ENCODE data around the gene ZDHHC14. TPM values are rescaled to one million over a fixed set of nuclear protein-coding genes. Genes with fewer than 3 reads are reported as not detected.
"Not testable (repeated sequence)": the region's sequence is repeated elsewhere in the genome, so short reads cannot be mapped to it uniquely, and the experiment has no call there.

The ZDHHC14 gene
- total and polyA plus RNA-seq, 4 donors = 12.3 to 46.8 (median 28.1) TPM

DNA sequence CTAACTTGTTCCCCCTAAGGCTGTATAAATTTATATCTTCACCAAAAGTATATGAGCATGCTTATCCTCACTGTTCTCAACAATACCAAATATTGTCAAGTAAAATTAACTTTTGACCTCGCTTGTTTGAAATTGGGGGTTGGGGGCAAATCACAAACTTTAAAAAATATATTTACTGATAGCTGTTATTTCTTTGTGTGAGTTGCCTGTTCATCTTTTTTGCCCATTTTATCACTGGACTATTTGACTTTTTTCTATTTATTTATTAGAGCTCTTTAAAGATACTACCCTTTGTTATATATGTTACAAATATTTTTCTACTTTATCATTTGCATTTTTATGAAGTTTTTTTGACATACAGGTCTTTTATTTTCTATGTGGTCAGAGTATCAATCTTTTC lies 187.7 kb downstream of the ZDHHC14 start:
- Histone ChIP-seq H3K36me3 (ENCODE audit: control insufficient read depth, insufficient read depth, low read length) (no peaks in the 10 kb centered on the region), H3K9me3 (ENCODE audit: control insufficient read depth, insufficient read depth, low read length) (no peaks in the 10 kb centered on the region), H3K27me3 (ENCODE audit: control insufficient read depth, insufficient read depth, low read length) (no peaks in the 10 kb centered on the region), H3K4me3 (ENCODE audit: low read depth, low read length) (no peak overlapping the region), H3K4me1 (ENCODE audit: control insufficient read depth, insufficient read depth, low read length) (peaks cover 20% of the 10 kb centered on the region), H3K27ac (ENCODE audit: low read depth, low read length) (no peak overlapping the region)
- no peak for DNase-seq (ENCODE audit: low read depth in 4 of 6, low spot score in 6 of 6)
- WGBS (ENCODE audit: insufficient coverage) = no CpG with 5 or more reads among the region's 1 CpG

DNA sequence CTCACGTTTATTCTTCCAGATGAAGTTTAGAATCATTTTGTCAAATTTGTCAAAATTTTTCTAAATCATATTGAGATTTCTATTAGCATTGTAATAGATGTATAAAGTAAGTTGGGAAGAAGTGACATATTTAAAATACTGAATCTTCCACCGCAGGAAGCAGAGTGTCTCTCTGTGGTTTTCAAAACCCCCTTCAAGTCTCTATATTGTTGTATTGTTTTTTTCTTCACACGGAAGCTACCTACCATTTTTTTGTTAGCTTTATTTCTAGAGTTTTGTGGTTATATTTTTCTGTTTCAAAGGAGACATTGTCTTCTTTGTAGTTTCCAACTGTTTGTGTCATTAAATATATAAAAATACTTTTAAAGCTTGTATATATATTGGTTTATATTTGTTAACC lies 188.6 kb downstream of the ZDHHC14 start:
- WGBS (ENCODE audit: insufficient coverage) = no CpG with 5 or more reads among the region's 3 CpGs
- Histone ChIP-seq H3K4me3 (ENCODE audit: low read depth, low read length) (no peak overlapping the region), H3K27ac (ENCODE audit: low read depth, low read length) (no peak overlapping the region), H3K27me3 (ENCODE audit: control insufficient read depth, insufficient read depth, low read length) (no peaks in the 10 kb centered on the region), H3K4me1 (ENCODE audit: control insufficient read depth, insufficient read depth, low read length) (peaks cover 20% of the 10 kb centered on the region), H3K36me3 (ENCODE audit: control insufficient read depth, insufficient read depth, low read length) (no peaks in the 10 kb centered on the region), H3K9me3 (ENCODE audit: control insufficient read depth, insufficient read depth, low read length) (no peaks in the 10 kb centered on the region)
- no peak for DNase-seq (ENCODE audit: low read depth in 4 of 6, low spot score in 6 of 6)

DNA sequence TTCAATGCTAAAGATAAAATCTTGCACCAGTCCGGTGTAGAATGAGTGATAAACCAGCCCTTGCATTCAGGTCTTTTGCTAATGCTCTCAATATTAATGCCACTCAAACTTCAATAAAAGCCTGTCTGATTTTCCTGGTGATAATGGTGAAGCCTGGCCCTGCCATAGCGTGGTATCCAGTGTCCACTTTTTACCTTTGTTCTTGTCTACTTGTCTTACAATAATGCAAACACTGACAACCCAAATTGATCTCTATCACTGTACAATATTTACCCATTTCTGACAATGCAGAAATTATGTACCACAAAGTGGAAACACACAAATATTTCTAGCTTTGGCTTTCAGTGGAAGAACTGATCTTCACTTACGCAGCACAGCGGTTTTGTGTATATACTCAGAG lies 189.1 kb downstream of the ZDHHC14 start:
- Histone ChIP-seq H3K9me3 (ENCODE audit: control insufficient read depth, insufficient read depth, low read length) (no peaks in the 10 kb centered on the region), H3K27ac (ENCODE audit: low read depth, low read length) (no peak overlapping the region), H3K36me3 (ENCODE audit: control insufficient read depth, insufficient read depth, low read length) (no peaks in the 10 kb centered on the region), H3K4me1 (ENCODE audit: control insufficient read depth, insufficient read depth, low read length) (peaks cover 16% of the 10 kb centered on the region), H3K4me3 (ENCODE audit: low read depth, low read length) (no peak overlapping the region), H3K27me3 (ENCODE audit: control insufficient read depth, insufficient read depth, low read length) (no peaks in the 10 kb centered on the region)
- no peak for DNase-seq (ENCODE audit: low read depth in 4 of 6, low spot score in 6 of 6)
- WGBS (ENCODE audit: insufficient coverage) = 83% methylated on average over 1 of the region's 4 CpGs

GRCh38 chr6:157570752-157571151 lies 189.8 kb downstream of the ZDHHC14 start:
- Histone ChIP-seq H3K27me3 (ENCODE audit: control insufficient read depth, insufficient read depth, low read length) (no peaks in the 10 kb centered on the region), H3K36me3 (ENCODE audit: control insufficient read depth, insufficient read depth, low read length) (peaks cover under 1% of the 10 kb centered on the region), H3K9me3 (ENCODE audit: control insufficient read depth, insufficient read depth, low read length) (no peaks in the 10 kb centered on the region), H3K4me1 (ENCODE audit: control insufficient read depth, insufficient read depth, low read length) (peaks cover 13% of the 10 kb centered on the region), H3K4me3 (ENCODE audit: low read depth, low read length) (no peak overlapping the region), H3K27ac (ENCODE audit: low read depth, low read length) (no peak overlapping the region)
- no peak for DNase-seq (ENCODE audit: low read depth in 4 of 6, low spot score in 6 of 6)

- H3K9me3 ChIP-seq (ENCODE audit: control insufficient read depth, insufficient read depth, low read length) = no peaks in the 10 kb centered on the region
- DNase-seq (ENCODE audit: low read depth in 4 of 6, low spot score in 6 of 6) = no peak
- H3K4me1 ChIP-seq (ENCODE audit: control insufficient read depth, insufficient read depth, low read length) = peaks cover 10% of the 10 kb centered on the region
- no peak overlapping the region for H3K4me3 ChIP-seq (ENCODE audit: low read depth, low read length)
- H3K27me3 ChIP-seq (ENCODE audit: control insufficient read depth, insufficient read depth, low read length) = no peaks in the 10 kb centered on the region
- H3K36me3 ChIP-seq (ENCODE audit: control insufficient read depth, insufficient read depth, low read length) = peaks cover 3% of the 10 kb centered on the region
- WGBS (ENCODE audit: insufficient coverage) = 75% methylated on average over 2 of the region's 4 CpGs
- no peak overlapping the region for H3K27ac ChIP-seq (ENCODE audit: low read depth, low read length)
These were observed 190.3 kb downstream of the ZDHHC14 start for GRCh38 chr6:157571269-157571668.

DNA sequence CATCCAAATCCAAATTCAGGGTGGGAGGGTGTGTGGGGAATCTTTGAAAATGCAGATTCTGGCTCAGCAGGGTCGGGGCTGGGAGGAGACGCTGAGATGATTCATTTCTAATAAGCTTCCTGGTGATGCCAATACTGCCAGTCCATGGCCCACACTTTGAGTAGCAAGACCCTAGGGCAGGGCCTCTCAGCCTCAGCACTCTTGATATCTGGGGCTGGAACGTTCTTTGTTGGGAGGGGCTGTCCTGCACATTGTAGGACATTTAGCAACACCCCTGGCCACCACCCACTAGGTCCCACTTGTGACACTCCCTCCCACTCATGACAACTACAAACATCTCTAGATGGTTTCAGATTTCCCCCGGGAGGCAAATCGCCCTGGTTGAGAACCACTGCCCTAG lies 191.0 kb downstream of the ZDHHC14 start:
- H3K27me3 ChIP-seq (ENCODE audit: control insufficient read depth, insufficient read depth, low read length) = no peaks in the 10 kb centered on the region
- DNase-seq (ENCODE audit: low read depth in 4 of 6, low spot score in 6 of 6) = no peak
- no peak overlapping the region for H3K4me3 ChIP-seq (ENCODE audit: low read depth, low read length)
- peaks cover 3% of the 10 kb centered on the region for H3K4me1 ChIP-seq (ENCODE audit: control insufficient read depth, insufficient read depth, low read length)
- peaks cover 3% of the 10 kb centered on the region for H3K36me3 ChIP-seq (ENCODE audit: control insufficient read depth, insufficient read depth, low read length)
- H3K27ac ChIP-seq (ENCODE audit: low read depth, low read length) = no peak overlapping the region
- WGBS (ENCODE audit: insufficient coverage) = 100% methylated on average over 3 of the region's 5 CpGs
- H3K9me3 ChIP-seq (ENCODE audit: control insufficient read depth, insufficient read depth, low read length) = no peaks in the 10 kb centered on the region

- Histone ChIP-seq H3K27me3 (ENCODE audit: control insufficient read depth, insufficient read depth, low read length) (no peaks in the 10 kb centered on the region), H3K36me3 (ENCODE audit: control insufficient read depth, insufficient read depth, low read length) (peaks cover 3% of the 10 kb centered on the region), H3K4me1 (ENCODE audit: control insufficient read depth, insufficient read depth, low read length) (no peaks in the 10 kb centered on the region), H3K9me3 (ENCODE audit: control insufficient read depth, insufficient read depth, low read length) (peaks cover 4% of the 10 kb centered on the region), H3K27ac (ENCODE audit: low read depth, low read length) (no peak overlapping the region), H3K4me3 (ENCODE audit: low read depth, low read length) (no peak overlapping the region)
- no peak for DNase-seq (ENCODE audit: low read depth in 4 of 6, low spot score in 6 of 6)
- WGBS (ENCODE audit: insufficient coverage) = 92% methylated on average over 4 of the region's 5 CpGs
These were observed 193.9 kb downstream of the ZDHHC14 start for GRCh38 chr6:157574851-157575424.

DNA sequence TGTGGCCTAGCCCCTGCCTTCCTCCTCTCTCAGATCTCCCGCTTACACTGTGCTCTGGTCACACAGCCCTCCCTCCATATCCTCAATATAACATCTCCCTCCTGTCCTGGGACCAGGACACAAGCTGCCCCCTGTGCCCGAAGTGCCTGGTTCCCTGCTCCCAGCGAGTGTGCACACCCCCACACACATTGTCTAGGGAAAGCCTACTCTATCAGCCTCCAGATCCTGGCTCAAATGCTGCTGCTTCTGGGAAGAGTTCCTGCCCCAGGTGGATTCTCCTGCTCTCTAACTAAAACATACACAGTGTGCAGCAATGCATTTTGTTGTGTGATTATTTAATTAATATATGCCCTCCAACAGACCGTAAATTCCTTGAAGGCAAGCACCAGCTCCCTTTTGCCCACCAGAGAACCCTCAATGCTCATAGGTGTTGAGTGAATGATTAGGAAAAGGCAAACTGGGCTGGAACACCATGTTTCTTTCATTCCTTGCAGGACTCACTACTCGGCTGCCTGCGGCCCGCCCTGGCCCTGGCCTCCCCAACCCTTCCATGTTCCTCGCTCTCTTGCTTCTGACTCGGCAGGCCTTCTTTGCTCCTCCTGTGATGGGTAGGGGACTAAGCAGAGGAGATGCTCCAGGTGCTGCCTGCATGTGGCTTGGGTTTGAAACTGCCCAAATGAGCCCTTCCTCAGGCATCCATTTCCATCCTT lies 194.6 kb downstream of the ZDHHC14 start:
- Histone ChIP-seq H3K4me1 (ENCODE audit: control insufficient read depth, insufficient read depth, low read length) (no peaks in the 10 kb centered on the region), H3K27me3 (ENCODE audit: control insufficient read depth, insufficient read depth, low read length) (no peaks in the 10 kb centered on the region), H3K27ac (ENCODE audit: low read depth, low read length) (no peak overlapping the region), H3K9me3 (ENCODE audit: control insufficient read depth, insufficient read depth, low read length) (peaks cover 4% of the 10 kb centered on the region), H3K36me3 (ENCODE audit: control insufficient read depth, insufficient read depth, low read length) (peaks cover 3% of the 10 kb centered on the region), H3K4me3 (ENCODE audit: low read depth, low read length) (no peak overlapping the region)
- WGBS (ENCODE audit: insufficient coverage) = 77% methylated on average over 3 of the region's 9 CpGs
- no peak for DNase-seq (ENCODE audit: low read depth in 4 of 6, low spot score in 6 of 6)

DNA sequence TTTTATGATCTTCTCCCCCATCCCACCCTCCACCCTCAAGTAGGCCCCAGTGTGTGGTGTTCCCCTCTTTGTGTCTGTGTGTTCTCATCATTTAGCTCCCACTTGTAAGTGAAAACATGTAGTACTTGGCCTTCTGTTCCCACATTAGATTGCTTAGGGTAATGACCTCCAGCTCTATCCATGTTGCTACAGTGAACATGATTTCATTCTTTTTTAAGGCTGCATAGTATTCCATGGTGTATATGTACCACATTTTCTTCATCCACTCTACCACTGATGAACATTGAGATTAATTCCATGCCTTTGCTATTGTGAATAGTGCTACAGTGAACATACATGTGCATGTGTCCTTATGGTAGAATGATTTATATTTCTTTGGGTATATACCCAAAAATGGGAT lies 196.0 kb downstream of the ZDHHC14 start:
- H3K36me3 ChIP-seq (ENCODE audit: control insufficient read depth, insufficient read depth, low read length); H3K27ac ChIP-seq (ENCODE audit: low read depth, low read length); H3K9me3 ChIP-seq (ENCODE audit: control insufficient read depth, insufficient read depth, low read length); H3K4me1 ChIP-seq (ENCODE audit: control insufficient read depth, insufficient read depth, low read length); H3K27me3 ChIP-seq (ENCODE audit: control insufficient read depth, insufficient read depth, low read length); H3K4me3 ChIP-seq (ENCODE audit: low read depth, low read length); DNase-seq (ENCODE audit: low read depth in 4 of 6, low spot score in 6 of 6): not testable (repeated sequence)

GRCh38 chr6:157578527-157578926 lies 197.5 kb downstream of the ZDHHC14 start:
- not testable (repeated sequence) for DNase-seq (ENCODE audit: low read depth in 4 of 6, low spot score in 6 of 6); H3K4me1 ChIP-seq (ENCODE audit: control insufficient read depth, insufficient read depth, low read length); H3K9me3 ChIP-seq (ENCODE audit: control insufficient read depth, insufficient read depth, low read length); H3K27ac ChIP-seq (ENCODE audit: low read depth, low read length); H3K27me3 ChIP-seq (ENCODE audit: control insufficient read depth, insufficient read depth, low read length); H3K4me3 ChIP-seq (ENCODE audit: low read depth, low read length); H3K36me3 ChIP-seq (ENCODE audit: control insufficient read depth, insufficient read depth, low read length)
- WGBS (ENCODE audit: insufficient coverage) = no CpG with 5 or more reads among the region's 2 CpGs

Data from spinal cord (tissue), 10 donors.